ENCODE results near the gene PANK1. TPM values are rescaled to one million over a fixed set of nuclear protein-coding genes. Genes with fewer than 3 reads are reported as not detected.

The PANK1 gene
- total and polyA plus RNA-seq, 2 donors: 3.7 to 6.5 TPM

DNA sequence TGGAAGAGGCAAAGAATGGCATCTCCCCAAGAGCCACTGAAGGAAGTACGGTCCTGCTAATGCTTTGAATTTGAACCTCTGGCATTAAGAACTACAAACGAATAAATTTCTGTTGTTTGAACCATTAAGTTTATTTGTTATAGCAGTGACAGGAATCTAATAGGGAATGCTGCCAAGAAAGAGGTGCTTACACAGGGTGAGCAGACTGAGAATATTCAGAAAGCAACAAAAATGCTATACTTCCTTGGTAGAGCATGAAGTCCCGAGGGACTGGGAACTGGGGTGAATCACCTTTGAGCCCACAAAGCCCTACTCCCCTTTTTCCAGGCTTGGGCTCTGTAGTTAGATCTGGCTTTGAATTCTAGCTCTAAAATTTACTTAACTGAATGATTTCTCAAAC lies 45.0 kb downstream of the PANK1 start:
- H3K9me3 ChIP-seq (ENCODE audit: control insufficient read depth in 2 of 2, insufficient read depth in 1 of 2, low read length in 1 of 2): no peaks in the 10 kb centered on the region
- H3K4me3 ChIP-seq (ENCODE audit: low read length in 2 of 2): no peak overlapping the region
- H3K27ac ChIP-seq (ENCODE audit: low read depth in 1 of 2, low read length in 1 of 2): no peak overlapping the region
- H3K36me3 ChIP-seq (ENCODE audit: control insufficient read depth in 2 of 2, insufficient read depth in 2 of 2, low read length in 1 of 2): peaks cover 0 to 7% of the 10 kb centered on the region in 2 donors
- 96% methylated on average over 3 of the region's 3 CpGs for WGBS
- no peaks in the 10 kb centered on the region for H3K27me3 ChIP-seq (ENCODE audit: control insufficient read depth in 2 of 2, insufficient read depth in 1 of 2, low read length in 1 of 2)
- H3K4me1 ChIP-seq (ENCODE audit: control insufficient read depth in 2 of 2, insufficient read depth in 2 of 2, low read length in 2 of 2): no peaks in the 10 kb centered on the region
- no peak for DNase-seq (ENCODE audit: low read depth in 6 of 9, low spot score in 9 of 9)

- Histone ChIP-seq H3K27me3 (ENCODE audit: control insufficient read depth in 2 of 2, insufficient read depth in 1 of 2, low read length in 1 of 2) (no peaks in the 10 kb centered on the region), H3K36me3 (ENCODE audit: control insufficient read depth in 2 of 2, insufficient read depth in 2 of 2, low read length in 1 of 2) (peaks cover 0 to 7% of the 10 kb centered on the region in 2 donors), H3K4me3 (ENCODE audit: low read length in 2 of 2) (no peak overlapping the region), H3K27ac (ENCODE audit: low read depth in 1 of 2, low read length in 1 of 2) (no peak overlapping the region), H3K4me1 (ENCODE audit: control insufficient read depth in 2 of 2, insufficient read depth in 2 of 2, low read length in 2 of 2) (no peaks in the 10 kb centered on the region), H3K9me3 (ENCODE audit: control insufficient read depth in 2 of 2, insufficient read depth in 1 of 2, low read length in 1 of 2) (no peaks in the 10 kb centered on the region)
- no peak for DNase-seq (ENCODE audit: low read depth in 6 of 9, low spot score in 9 of 9)
- WGBS: 93% methylated on average over 10 of the region's 10 CpGs
Measured at GRCh38 chr10:89593043-89593442, 52.0 kb downstream of the PANK1 start.

DNA sequence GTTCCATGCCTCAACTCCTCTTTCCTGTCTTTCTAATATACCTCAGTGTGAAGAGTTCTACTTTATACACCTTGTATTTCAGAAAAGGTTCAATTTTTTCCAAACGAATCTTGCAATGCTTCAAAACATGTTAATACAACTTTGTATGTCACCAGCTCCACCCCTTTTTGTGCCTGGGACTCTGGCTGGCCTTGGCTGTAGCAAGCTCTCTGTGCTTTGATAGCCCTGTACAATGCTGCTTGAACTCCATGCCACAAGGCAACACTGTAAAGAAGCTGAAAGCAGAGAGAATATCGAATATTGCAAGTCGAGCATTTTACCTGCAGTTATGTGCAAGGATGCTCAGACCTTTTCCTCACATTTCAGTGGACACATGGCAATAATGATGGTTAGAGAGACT lies 52.5 kb downstream of the PANK1 start:
- Histone ChIP-seq H3K4me1 (ENCODE audit: control insufficient read depth in 2 of 2, insufficient read depth in 2 of 2, low read length in 2 of 2) (no peaks in the 10 kb centered on the region), H3K27ac (ENCODE audit: low read depth in 1 of 2, low read length in 1 of 2) (no peak overlapping the region)
- 98% methylated on average over 3 of the region's 3 CpGs for WGBS

DNA sequence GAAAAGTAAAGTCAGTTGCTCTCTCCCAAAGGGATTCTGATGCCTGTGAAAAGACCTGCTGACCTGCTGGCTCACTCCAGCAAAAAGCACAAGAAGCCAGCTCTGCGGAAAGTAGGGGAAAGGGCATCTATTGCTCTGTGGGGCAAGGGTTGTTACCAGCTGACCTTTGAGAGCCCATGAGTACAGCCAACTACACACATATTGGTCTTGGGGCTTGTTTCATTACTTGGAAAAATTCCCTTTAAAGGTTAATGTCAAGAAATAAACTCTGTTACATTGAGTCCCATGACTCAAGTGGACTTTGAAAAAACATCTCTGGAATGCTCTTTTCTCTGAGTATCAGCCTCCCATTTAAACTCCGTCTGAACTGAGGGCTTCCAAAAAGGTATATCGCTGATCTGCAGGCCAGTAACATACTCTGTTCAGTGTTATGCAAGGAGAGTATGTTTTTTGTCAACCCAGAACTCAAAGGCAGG lies 53.2 kb downstream of the PANK1 start:
- H3K27ac ChIP-seq (ENCODE audit: low read depth in 1 of 2, low read length in 1 of 2): no peak overlapping the region
- H3K4me3 ChIP-seq (ENCODE audit: low read length in 2 of 2): no peak overlapping the region
- no peaks in the 10 kb centered on the region for H3K27me3 ChIP-seq (ENCODE audit: control insufficient read depth in 2 of 2, insufficient read depth in 1 of 2, low read length in 1 of 2)
- peaks cover 0 to 7% of the 10 kb centered on the region in 2 donors for H3K36me3 ChIP-seq (ENCODE audit: control insufficient read depth in 2 of 2, insufficient read depth in 2 of 2, low read length in 1 of 2)
- H3K9me3 ChIP-seq (ENCODE audit: control insufficient read depth in 2 of 2, insufficient read depth in 1 of 2, low read length in 1 of 2): no peaks in the 10 kb centered on the region
- WGBS: 97% methylated on average over 3 of the region's 3 CpGs
- H3K4me1 ChIP-seq (ENCODE audit: control insufficient read depth in 2 of 2, insufficient read depth in 2 of 2, low read length in 2 of 2): no peaks in the 10 kb centered on the region
- DNase-seq (ENCODE audit: low read depth in 6 of 9, low spot score in 9 of 9): no peak

More for the DNA sequence above, 52.5 kb downstream of the PANK1 start:
- H3K27me3 ChIP-seq (ENCODE audit: control insufficient read depth in 2 of 2, insufficient read depth in 1 of 2, low read length in 1 of 2): no peaks in the 10 kb centered on the region
- H3K36me3 ChIP-seq (ENCODE audit: control insufficient read depth in 2 of 2, insufficient read depth in 2 of 2, low read length in 1 of 2): peaks cover 0 to 7% of the 10 kb centered on the region in 2 donors
- DNase-seq (ENCODE audit: low read depth in 6 of 9, low spot score in 9 of 9): no peak
- no peaks in the 10 kb centered on the region for H3K9me3 ChIP-seq (ENCODE audit: control insufficient read depth in 2 of 2, insufficient read depth in 1 of 2, low read length in 1 of 2)
- no peak overlapping the region for H3K4me3 ChIP-seq (ENCODE audit: low read length in 2 of 2)

GRCh38 chr10:89591111-89591795 lies 53.8 kb downstream of the PANK1 start:
- Histone ChIP-seq H3K4me3 (ENCODE audit: low read length in 2 of 2) (no peak overlapping the region), H3K9me3 (ENCODE audit: control insufficient read depth in 2 of 2, insufficient read depth in 1 of 2, low read length in 1 of 2) (no peaks in the 10 kb centered on the region), H3K27ac (ENCODE audit: low read depth in 1 of 2, low read length in 1 of 2) (no peak overlapping the region), H3K4me1 (ENCODE audit: control insufficient read depth in 2 of 2, insufficient read depth in 2 of 2, low read length in 2 of 2) (no peaks in the 10 kb centered on the region), H3K36me3 (ENCODE audit: control insufficient read depth in 2 of 2, insufficient read depth in 2 of 2, low read length in 1 of 2) (peaks cover 0 to 7% of the 10 kb centered on the region in 2 donors), H3K27me3 (ENCODE audit: control insufficient read depth in 2 of 2, insufficient read depth in 1 of 2, low read length in 1 of 2) (no peaks in the 10 kb centered on the region)
- WGBS: 98% methylated on average over 5 of the region's 5 CpGs
- DNase-seq (ENCODE audit: low read depth in 6 of 9, low spot score in 9 of 9): no peak

DNA sequence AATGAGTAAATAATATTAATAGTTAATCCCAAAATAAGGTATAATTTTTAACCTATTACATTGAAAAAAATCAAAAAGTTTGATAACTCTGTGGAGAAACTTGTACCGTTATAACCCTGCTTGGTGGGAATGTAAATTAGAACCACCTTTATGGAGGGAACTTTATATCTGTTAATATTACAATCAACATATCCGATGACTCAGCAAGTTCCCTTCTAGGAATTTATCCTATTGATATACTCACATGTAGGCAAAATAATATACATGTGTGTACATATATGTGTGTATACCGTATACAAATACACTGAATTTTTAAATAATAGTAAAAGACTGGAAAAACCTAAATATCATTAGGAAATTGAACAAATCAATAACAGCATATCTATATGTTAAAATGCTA lies 54.7 kb downstream of the PANK1 start:
- Histone ChIP-seq H3K27me3 (ENCODE audit: control insufficient read depth in 2 of 2, insufficient read depth in 1 of 2, low read length in 1 of 2) (no peaks in the 10 kb centered on the region), H3K4me3 (ENCODE audit: low read length in 2 of 2) (no peak overlapping the region), H3K36me3 (ENCODE audit: control insufficient read depth in 2 of 2, insufficient read depth in 2 of 2, low read length in 1 of 2) (peaks cover 0 to 7% of the 10 kb centered on the region in 2 donors), H3K27ac (ENCODE audit: low read depth in 1 of 2, low read length in 1 of 2) (no peak overlapping the region), H3K4me1 (ENCODE audit: control insufficient read depth in 2 of 2, insufficient read depth in 2 of 2, low read length in 2 of 2) (no peaks in the 10 kb centered on the region), H3K9me3 (ENCODE audit: control insufficient read depth in 2 of 2, insufficient read depth in 1 of 2, low read length in 1 of 2) (no peaks in the 10 kb centered on the region)
- WGBS: 85% methylated on average over 3 of the region's 3 CpGs
- DNase-seq (ENCODE audit: low read depth in 6 of 9, low spot score in 9 of 9): no peak

DNA sequence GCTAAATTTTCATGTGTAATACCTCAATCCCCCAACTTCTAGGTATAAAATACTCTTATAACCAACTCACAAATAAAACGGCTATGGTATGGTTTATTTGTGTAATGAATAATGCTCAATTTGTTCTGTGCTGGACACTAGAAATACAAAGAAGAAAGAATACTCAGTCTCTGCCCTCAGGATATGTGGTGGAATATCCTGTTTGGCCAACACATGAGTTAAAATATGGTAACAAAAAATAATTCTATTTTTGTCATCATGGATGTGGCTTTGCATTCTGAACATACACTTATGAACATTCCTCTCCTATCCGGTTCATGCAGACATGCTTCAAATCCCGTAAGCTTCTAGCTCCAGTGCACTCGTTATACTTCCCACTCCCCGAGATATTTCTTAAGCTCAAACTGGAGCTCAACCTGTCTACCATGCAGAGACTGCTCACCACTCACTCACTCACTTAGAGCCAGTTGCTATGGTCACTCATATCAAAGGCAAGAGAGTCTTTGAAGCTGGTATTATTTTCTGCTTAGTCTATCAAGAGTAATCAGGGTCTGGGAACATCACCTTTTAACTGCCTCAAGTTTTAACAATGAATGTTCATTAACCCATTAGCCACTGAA lies 55.8 kb downstream of the PANK1 start:
- Histone ChIP-seq H3K27me3 (ENCODE audit: control insufficient read depth in 2 of 2, insufficient read depth in 1 of 2, low read length in 1 of 2) (no peaks in the 10 kb centered on the region), H3K4me1 (ENCODE audit: control insufficient read depth in 2 of 2, insufficient read depth in 2 of 2, low read length in 2 of 2) (no peaks in the 10 kb centered on the region), H3K9me3 (ENCODE audit: control insufficient read depth in 2 of 2, insufficient read depth in 1 of 2, low read length in 1 of 2) (no peaks in the 10 kb centered on the region), H3K4me3 (ENCODE audit: low read length in 2 of 2) (no peak overlapping the region), H3K36me3 (ENCODE audit: control insufficient read depth in 2 of 2, insufficient read depth in 2 of 2, low read length in 1 of 2) (peaks cover 0 to 7% of the 10 kb centered on the region in 2 donors), H3K27ac (ENCODE audit: low read depth in 1 of 2, low read length in 1 of 2) (no peak overlapping the region)
- WGBS: 96% methylated on average over 5 of the region's 5 CpGs
- no peak for DNase-seq (ENCODE audit: low read depth in 6 of 9, low spot score in 9 of 9)

GRCh38 chr10:89588671-89589070 lies 56.4 kb downstream of the PANK1 start:
- no peak overlapping the region for H3K27ac ChIP-seq (ENCODE audit: low read depth in 1 of 2, low read length in 1 of 2)
- no peak for DNase-seq (ENCODE audit: low read depth in 6 of 9, low spot score in 9 of 9)
- no peaks in the 10 kb centered on the region for H3K4me1 ChIP-seq (ENCODE audit: control insufficient read depth in 2 of 2, insufficient read depth in 2 of 2, low read length in 2 of 2)
- WGBS: 96% methylated on average over 3 of the region's 3 CpGs
- peaks cover 0 to 7% of the 10 kb centered on the region in 2 donors for H3K36me3 ChIP-seq (ENCODE audit: control insufficient read depth in 2 of 2, insufficient read depth in 2 of 2, low read length in 1 of 2)
- H3K4me3 ChIP-seq (ENCODE audit: low read length in 2 of 2): no peak overlapping the region
- H3K9me3 ChIP-seq (ENCODE audit: control insufficient read depth in 2 of 2, insufficient read depth in 1 of 2, low read length in 1 of 2): no peaks in the 10 kb centered on the region
- no peaks in the 10 kb centered on the region for H3K27me3 ChIP-seq (ENCODE audit: control insufficient read depth in 2 of 2, insufficient read depth in 1 of 2, low read length in 1 of 2)

GRCh38 chr10:89582022-89582421 lies 63.0 kb downstream of the PANK1 start:
- no peaks in the 10 kb centered on the region for H3K4me1 ChIP-seq (ENCODE audit: control insufficient read depth in 2 of 2, insufficient read depth in 2 of 2, low read length in 2 of 2)
- no peak overlapping the region for H3K4me3 ChIP-seq (ENCODE audit: low read length in 2 of 2)
- H3K36me3 ChIP-seq (ENCODE audit: control insufficient read depth in 2 of 2, insufficient read depth in 2 of 2, low read length in 1 of 2): no peaks in the 10 kb centered on the region
- no peak for DNase-seq (ENCODE audit: low read depth in 6 of 9, low spot score in 9 of 9)
- H3K27me3 ChIP-seq (ENCODE audit: control insufficient read depth in 2 of 2, insufficient read depth in 1 of 2, low read length in 1 of 2): no peaks in the 10 kb centered on the region
- H3K27ac ChIP-seq (ENCODE audit: low read depth in 1 of 2, low read length in 1 of 2): no peak overlapping the region
- H3K9me3 ChIP-seq (ENCODE audit: control insufficient read depth in 2 of 2, insufficient read depth in 1 of 2, low read length in 1 of 2): no peaks in the 10 kb centered on the region
- 99% methylated on average over 1 of the region's 1 CpG for WGBS
